Uterus (tissue), 4 donors: ENCODE results near the gene TMEM247. TPM values are rescaled to one million over a fixed set of nuclear protein-coding genes. Genes with fewer than 3 reads are reported as not detected.

Experiments used
- DNase-seq, 2 donors: peaks; one replicate each; pipeline ENCODE4 v3.0.0-alpha.2; 2019 to 2020
- H3K27ac ChIP-seq, 2 donors: fragments of 200-600 bp; sonication (generic); 1 replicate in 1 of 2; 2 replicates in 1 of 2; pipeline ENCODE4 v1.5.1; 2016 to 2018
- H3K27me3 ChIP-seq, 2 donors: fragments of 200-600 bp; sonication (generic); one replicate each; pipeline ENCODE4 v1.5.1; 2018 to 2019; ENCODE audit warnings: control low read depth in 1 of 2
- H3K36me3 ChIP-seq, 2 donors: fragments of 200-600 bp; sonication (generic); one replicate each; pipeline ENCODE4 v1.5.1; 2019; ENCODE audit warnings: control low read depth in 1 of 2
- H3K4me1 ChIP-seq, 2 donors: fragments of 200-600 bp; sonication (generic); one replicate each; pipeline ENCODE4 v1.5.1; 2018 to 2019; ENCODE audit warnings: control low read depth in 1 of 2
- H3K4me3 ChIP-seq, 2 donors: fragments of 200-600 bp; sonication (generic); 1 replicate in 1 of 2; 2 replicates in 1 of 2; pipeline ENCODE4 v1.5.1; 2018 to 2019; ENCODE audit warnings: mild to moderate bottlenecking in 1 of 2
- H3K9me3 ChIP-seq, 2 donors: fragments of 200-600 bp; sonication (generic); one replicate each; pipeline ENCODE4 v1.5.1; 2019; ENCODE audit warnings: control low read depth in 1 of 2
- POLR2A ChIP-seq, 2 donors: fragments of 450-650 bp; IDR thresholded peaks; one replicate each; pipeline ENCODE4 v1.6.1; 2016; ENCODE audit warnings: antibody characterized with exemption in 2 of 2, mild to moderate bottlenecking in 1 of 2, moderate library complexity in 1 of 2
- intact Hi-C: fragments of 100-400 bp; cut with DNase I; formaldehyde crosslinking; loops from one replicate; pipeline ENCODE4 v1.15.1; 2023; ENCODE audit warnings: low total_unique reads
- total RNA-seq, 4 donors: library from RNA; depleted of rRNA in 3 of 4; stranded (reverse); fragments of >200 nt in 3 of 4; gene quantifications; one replicate each; pipeline versions ENCODE4 v1.1.0 to v1.2.4, GENCODE V29; 2014 to 2023
- TF ChIP-seq, protein P1 (sequence below), 4 experiments: fragments of 200-600 bp in 2 of 4; fragments of 450-650 bp in 2 of 4; sonication (generic) in 2 of 4; IDR thresholded peaks; one replicate each; pipeline ENCODE4 v1.5.1; 2016 to 2019; ENCODE audit warnings: antibody characterized with exemption in 4 of 4, mild to moderate bottlenecking in 2 of 4, moderate library complexity in 1 of 4
- donor health status: DM: yes; HTN: yes; CAD: no.

The TMEM247 gene
- not detected for total RNA-seq

DNA sequence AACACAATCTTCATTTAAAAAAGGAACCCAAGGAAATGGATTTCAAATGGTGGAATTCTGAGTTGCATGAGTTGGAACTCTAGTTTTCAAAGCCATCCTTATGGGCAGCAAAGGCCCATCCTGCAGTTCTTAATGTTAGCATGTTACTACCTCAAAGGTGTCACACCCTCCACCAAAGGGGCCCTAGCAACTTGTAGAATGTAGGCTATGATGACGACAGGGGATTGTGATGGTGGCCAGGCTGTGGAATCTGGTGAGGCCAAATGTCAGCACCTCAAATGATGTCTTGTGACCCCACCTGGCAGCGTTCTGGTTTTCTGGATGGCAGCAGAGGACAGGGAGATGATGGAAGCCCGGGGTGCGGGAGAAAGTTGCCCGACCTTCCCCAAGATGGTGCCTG, at the start of gene TMEM247:
Gene TMEM247 (plus strand): TSS at position 301 of the 400 bp plus-strand sequence.
- H3K4me3 ChIP-seq = no peak within 1 kb of the TSS
- no peaks in the 10 kb centered on the region for H3K4me1 ChIP-seq
- intact Hi-C loops = no loop called here
- DNase-seq = no peak
- no peaks in the 10 kb centered on the region for H3K36me3 ChIP-seq
- TF ChIP-seq POLR2A (IDR thresholded peaks at IDR 0.05) = no peak
- no peaks in the 10 kb centered on the region for H3K27me3 ChIP-seq
- H3K9me3 ChIP-seq = no peaks in the 10 kb centered on the region
- H3K27ac ChIP-seq = no peak within 1 kb of the TSS

DNA sequence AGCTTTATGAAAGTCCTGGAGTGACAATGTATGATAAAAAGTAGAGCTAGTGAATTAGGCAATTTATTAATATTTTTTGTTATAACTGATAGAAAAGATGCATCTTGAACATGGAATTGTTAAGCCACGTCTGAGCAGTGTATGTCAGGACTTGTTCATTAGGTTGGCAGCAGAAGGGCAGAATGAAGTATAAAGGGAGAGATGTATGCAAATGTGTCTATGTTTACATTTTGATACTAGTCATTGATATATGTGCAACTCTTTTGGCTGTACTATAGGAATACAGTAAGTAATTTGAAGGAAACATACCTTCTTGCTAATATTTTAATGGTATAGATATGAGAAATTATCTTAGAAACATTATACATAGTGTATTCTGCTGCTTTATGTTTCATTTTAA, 49.0 kb upstream of the TMEM247 start:
- no peak overlapping the region for H3K27ac ChIP-seq
- TF ChIP-seq POLR2A (IDR thresholded peaks at IDR 0.05) = no peak
- TF ChIP-seq, protein P1, sequence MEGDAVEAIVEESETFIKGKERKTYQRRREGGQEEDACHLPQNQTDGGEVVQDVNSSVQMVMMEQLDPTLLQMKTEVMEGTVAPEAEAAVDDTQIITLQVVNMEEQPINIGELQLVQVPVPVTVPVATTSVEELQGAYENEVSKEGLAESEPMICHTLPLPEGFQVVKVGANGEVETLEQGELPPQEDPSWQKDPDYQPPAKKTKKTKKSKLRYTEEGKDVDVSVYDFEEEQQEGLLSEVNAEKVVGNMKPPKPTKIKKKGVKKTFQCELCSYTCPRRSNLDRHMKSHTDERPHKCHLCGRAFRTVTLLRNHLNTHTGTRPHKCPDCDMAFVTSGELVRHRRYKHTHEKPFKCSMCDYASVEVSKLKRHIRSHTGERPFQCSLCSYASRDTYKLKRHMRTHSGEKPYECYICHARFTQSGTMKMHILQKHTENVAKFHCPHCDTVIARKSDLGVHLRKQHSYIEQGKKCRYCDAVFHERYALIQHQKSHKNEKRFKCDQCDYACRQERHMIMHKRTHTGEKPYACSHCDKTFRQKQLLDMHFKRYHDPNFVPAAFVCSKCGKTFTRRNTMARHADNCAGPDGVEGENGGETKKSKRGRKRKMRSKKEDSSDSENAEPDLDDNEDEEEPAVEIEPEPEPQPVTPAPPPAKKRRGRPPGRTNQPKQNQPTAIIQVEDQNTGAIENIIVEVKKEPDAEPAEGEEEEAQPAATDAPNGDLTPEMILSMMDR (IDR thresholded peaks at IDR 0.05) = no peak
- H3K9me3 ChIP-seq = no peaks in the 10 kb centered on the region
- no peak for DNase-seq
- H3K36me3 ChIP-seq = no peaks in the 10 kb centered on the region
- intact Hi-C loops = no loop called here
- peaks cover 0 to 9% of the 10 kb centered on the region in 2 donors for H3K4me1 ChIP-seq
- no peaks in the 10 kb centered on the region for H3K27me3 ChIP-seq
- no peak overlapping the region for H3K4me3 ChIP-seq

DNA sequence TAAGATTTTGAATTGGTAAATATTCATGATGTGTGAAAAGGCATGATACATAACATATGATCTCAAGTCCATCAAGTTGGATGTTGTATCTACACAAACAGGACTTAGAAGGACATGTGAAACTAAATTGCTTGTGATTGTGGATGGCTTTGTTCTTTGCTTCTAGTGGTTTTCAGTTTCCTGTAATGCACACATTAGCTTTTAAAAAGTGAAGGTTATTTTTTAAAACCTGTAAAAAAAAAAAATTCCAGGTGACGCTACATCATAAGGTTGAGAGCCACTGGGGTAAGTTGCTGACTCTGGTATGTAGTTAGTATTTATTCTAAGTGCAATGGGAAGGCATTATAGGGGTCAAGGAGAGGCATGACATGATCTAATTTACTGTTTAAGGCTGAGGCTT, 48.4 kb upstream of the TMEM247 start:
- no peak overlapping the region for H3K4me3 ChIP-seq
- no peaks in the 10 kb centered on the region for H3K27me3 ChIP-seq
- H3K4me1 ChIP-seq = peaks cover 0 to 9% of the 10 kb centered on the region in 2 donors
- H3K9me3 ChIP-seq = no peaks in the 10 kb centered on the region
- no peak overlapping the region for H3K27ac ChIP-seq
- intact Hi-C loops = no loop called here
- no peak for DNase-seq
- H3K36me3 ChIP-seq = no peaks in the 10 kb centered on the region
- TF ChIP-seq POLR2A (IDR thresholded peaks at IDR 0.05) = no peak
- TF ChIP-seq, protein P1 (IDR thresholded peaks at IDR 0.05) = no peak

DNA sequence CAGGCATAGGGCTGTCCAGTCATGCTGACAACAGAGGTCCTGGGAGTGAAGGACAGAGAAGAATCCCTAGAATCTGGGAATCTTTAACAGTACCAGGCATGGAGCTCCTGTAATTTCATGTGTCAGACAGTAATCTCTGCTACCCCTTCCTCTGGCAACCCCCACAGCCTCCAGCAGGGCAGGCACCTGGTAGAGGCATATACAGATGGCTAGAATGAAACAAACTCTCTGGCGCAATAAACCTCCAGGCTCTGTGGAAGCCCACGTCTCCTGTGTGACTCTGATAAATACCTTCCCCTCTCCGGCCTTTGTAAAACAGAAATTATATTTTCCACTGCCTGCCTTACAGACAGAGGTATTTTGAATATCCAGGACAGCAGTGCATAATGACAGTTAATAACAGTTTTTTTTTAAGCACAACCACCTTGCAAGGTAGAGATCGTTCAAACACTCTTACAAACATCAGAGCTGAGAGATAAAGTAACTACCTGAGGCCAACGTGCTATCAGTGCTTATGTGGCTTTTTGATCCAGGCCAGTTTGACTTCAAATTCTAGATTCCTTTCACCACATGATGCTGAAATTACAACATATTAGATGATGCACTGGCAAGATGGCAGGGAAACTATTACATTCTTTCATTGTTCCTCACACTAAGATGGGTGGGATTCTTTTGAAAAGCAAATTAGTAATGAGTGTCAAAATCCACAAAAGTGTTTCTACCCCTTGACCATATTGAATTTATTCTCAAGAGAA, 47.7 kb upstream of the TMEM247 start:
- DNase-seq = no peak
- intact Hi-C loops = no loop called here
- no peak overlapping the region for H3K27ac ChIP-seq

DNA sequence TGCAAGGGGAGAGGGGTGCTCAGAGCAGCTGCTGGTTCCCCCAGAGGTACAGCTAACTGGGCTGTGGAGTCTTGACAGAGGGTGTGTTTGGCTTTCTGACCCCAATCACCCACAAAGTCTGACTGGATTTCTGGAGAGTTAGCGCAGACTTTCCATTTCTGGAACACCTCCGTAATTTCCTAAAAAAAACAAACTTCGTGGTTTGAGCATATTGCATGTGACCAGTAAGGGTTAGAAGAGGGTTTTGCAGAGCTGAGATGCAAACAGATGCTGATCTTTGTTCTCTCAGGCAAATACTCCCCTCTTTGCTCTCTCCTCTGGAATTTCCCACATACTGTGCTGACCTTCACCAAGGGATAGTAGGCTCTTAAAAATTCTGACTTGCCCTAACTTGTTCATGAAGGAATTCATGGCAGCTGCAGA, 44.5 kb upstream of the TMEM247 start:
- TF ChIP-seq, protein P1 (IDR thresholded peaks at IDR 0.05) = no peak
- no peak for TF ChIP-seq POLR2A (IDR thresholded peaks at IDR 0.05)
- no peak overlapping the region for H3K4me3 ChIP-seq
- intact Hi-C loops = no loop called here
- no peaks in the 10 kb centered on the region for H3K9me3 ChIP-seq
- no peaks in the 10 kb centered on the region for H3K27me3 ChIP-seq
- no peaks in the 10 kb centered on the region for H3K36me3 ChIP-seq
- H3K4me1 ChIP-seq = peaks cover 0 to 9% of the 10 kb centered on the region in 2 donors
- no peak for DNase-seq
- no peak overlapping the region for H3K27ac ChIP-seq

More for the DNA sequence above, 47.7 kb upstream of the TMEM247 start:
- Histone ChIP-seq H3K4me1 (peaks cover 0 to 9% of the 10 kb centered on the region in 2 donors), H3K36me3 (no peaks in the 10 kb centered on the region), H3K27me3 (no peaks in the 10 kb centered on the region), H3K9me3 (no peaks in the 10 kb centered on the region), H3K4me3 (no peak overlapping the region)
- TF ChIP-seq POLR2A (IDR thresholded peaks at IDR 0.05) = no peak
- TF ChIP-seq, protein P1 (IDR thresholded peaks at IDR 0.05) = no peak
